ENCODE data around the gene WNT7B.

WNT7B gene

GRCh38 chr22:45977003-45977411 is at the start of gene WNT7B:
Gene WNT7B, minus strand, starts transcription at chr22:45977162. Its CDS starts 408 bp downstream, at chr22:45976754.
- DNase-seq, result peak; percentile 18

GRCh38 chr22:46025973-46026898 is 49.3 kb upstream of the WNT7B start:
- no peak for DNase-seq

DNA sequence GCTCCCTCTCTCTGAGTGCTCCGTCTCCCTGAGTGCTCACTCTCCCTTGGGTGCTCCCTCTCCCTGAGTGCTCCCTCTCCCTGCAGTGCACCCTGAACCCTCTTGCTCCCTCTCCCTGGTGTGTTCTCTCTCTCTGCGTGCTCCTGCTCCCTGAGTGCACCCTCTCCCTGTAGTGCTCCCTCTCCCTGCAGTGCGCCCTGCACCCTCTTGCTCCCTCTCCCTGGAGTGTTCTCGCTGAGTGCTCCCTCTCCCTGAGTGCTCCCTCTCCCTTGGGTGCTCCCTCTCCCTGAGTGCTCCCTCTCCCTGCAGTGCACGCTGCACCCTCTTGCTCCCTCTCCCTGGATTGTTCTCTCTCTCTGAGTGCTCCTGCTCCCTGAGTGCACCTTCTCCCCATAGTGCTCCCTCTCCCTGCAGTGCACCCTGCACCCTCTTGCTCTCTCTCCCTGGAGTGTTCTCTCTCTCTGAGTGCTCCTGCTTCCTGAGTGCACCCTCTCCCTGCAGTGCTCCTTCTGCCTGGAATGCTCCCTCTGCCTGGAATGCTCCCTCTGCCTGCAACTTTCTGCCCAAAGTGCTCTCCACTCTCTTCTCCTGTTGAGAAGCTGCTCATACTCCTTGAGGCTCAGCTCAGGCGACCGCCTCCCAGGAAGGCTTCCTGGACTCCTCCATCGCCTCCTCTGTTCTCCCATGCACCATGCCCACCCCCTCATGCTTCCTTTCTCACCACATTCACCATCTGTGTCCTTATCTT is 48.4 kb upstream of the WNT7B start:
- no peak for DNase-seq

GRCh38 chr22:46024136-46024840 is 47.3 kb upstream of the WNT7B start:
- DNase-seq, result no peak

- no peak for DNase-seq
Measured at GRCh38 chr22:46023558-46023981, 46.6 kb upstream of the WNT7B start.

DNA sequence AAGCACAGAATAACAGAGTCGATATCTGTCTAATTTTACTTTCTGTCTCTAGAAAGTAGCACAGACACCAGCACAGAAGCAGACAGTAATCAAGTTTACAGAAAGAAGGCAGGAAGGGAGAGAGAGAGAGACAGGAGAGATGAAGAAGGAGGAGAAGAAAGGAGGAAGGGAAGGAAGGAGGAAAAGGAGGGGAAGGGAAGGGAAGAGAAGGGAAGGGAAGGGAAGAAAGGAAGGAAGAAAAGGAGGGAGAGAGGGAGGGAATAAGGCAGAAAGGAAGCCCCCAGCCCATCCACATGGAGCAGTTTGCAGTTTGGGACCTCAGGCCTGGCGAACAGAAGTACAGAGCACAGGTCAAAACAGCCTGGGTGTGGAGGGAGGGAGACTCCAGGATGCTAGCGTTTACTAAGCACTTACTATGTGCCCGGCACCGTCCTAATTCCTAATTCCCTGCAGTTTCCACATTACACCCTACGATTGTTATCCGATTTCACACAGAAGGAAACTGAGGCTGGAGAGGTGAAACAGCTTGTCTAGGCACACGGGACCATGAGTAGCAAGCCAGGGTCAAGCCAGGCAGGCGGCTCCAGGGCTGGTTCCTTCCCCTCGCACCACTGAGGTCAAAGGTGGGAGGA is 46.0 kb upstream of the WNT7B start:
- DNase-seq, result no peak

- DNase-seq, result no peak
Measured at GRCh38 chr22:46021577-46021976, 44.6 kb upstream of the WNT7B start.

GRCh38 chr22:46019351-46019750 is 42.4 kb upstream of the WNT7B start:
- DNase-seq, result no peak

- DNase-seq, result no peak
Measured at GRCh38 chr22:46018859-46019258, 41.9 kb upstream of the WNT7B start.

DNA sequence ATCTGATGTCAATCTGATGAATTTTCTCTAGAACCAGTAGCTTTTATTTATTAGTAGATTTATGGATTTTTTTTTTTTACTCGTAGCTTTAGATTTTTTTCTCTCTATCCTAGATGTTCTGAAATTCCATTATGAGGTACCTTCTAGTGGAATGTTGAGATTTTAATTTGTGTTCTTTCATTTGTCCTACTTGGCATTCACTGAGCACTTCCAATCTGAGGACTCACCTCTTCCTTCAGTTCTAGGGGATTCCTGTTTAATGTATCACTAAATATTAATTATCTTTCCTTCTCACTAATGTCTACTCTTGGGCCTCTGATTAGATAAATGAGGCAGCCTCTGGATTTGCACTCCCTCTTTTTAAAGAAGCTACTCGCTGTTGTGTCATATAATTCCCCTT is 40.2 kb upstream of the WNT7B start:
- no peak for DNase-seq

DNA sequence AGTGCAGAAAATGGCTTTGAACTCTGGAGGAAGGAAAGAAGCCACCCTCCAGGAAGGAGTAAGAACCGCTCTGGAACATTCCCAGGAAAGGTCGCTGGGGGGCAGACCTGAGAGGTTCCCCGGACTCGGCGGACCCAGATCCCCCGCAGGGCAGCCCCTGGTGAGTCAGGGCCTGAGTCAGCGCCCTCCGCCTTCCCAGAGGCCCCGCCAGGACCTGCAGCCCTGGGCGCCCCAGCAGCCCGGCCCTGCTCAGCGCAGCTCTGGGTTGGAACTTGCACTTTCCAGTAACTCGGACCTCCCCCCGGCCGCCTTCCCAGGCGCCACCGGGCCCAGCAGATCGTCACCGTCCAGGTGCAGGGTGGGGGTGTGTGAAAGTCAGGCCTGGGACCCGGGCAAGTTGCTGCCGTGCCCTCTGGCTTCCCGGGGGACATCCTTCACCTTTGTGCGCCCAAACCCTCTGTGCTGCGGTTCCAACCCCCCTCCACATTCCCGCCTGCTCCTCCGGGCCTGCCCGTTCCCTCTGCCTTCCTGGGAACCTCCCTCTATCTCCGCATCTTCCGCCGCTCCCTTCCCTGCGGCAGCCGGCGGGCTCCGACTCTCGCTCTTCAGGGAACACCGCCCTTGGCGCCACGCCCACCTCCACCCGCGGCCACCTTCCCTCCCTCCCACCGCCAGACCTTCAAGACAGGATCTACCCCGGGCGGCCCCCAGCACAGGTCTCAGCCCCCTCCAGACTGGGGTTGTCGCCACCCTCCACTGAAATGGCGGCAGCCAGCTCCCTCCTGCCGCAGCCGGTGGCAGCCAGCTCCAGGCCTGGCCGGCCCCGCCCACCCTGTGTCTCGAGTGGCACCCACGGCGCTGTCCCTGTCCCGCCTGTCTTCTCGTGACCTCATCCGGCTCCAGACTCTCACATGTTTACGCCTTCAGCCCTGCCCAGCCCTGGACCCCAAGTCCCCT is 36.8 kb upstream of the WNT7B start:
- peak; percentile 84 for DNase-seq

DNA sequence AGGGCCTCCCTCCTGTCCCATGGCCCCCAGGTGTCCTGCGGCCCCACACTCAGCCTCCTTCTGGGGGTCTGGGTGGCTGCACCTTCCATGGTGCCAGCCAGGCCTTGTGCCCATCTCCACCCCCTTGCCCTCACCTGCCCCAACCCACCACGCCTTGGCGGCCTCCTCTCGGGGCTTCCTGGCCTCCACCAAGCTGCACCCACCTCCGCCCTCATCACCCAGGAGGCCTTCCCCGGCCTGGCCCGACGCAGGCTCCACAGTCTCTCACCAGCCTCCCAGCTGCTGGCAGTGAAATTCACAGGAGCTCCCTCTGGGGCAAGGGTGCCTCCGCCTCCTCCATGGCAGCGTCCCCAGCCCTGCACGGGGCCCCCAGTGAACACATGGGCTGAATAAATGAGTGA is 35.9 kb upstream of the WNT7B start:
- DNase-seq, result no peak

- DNase-seq, result no peak
Measured at GRCh38 chr22:46012182-46012880, 35.4 kb upstream of the WNT7B start.

GRCh38 chr22:46011627-46012181 is 34.7 kb upstream of the WNT7B start:
- DNase-seq, result no peak

DNA sequence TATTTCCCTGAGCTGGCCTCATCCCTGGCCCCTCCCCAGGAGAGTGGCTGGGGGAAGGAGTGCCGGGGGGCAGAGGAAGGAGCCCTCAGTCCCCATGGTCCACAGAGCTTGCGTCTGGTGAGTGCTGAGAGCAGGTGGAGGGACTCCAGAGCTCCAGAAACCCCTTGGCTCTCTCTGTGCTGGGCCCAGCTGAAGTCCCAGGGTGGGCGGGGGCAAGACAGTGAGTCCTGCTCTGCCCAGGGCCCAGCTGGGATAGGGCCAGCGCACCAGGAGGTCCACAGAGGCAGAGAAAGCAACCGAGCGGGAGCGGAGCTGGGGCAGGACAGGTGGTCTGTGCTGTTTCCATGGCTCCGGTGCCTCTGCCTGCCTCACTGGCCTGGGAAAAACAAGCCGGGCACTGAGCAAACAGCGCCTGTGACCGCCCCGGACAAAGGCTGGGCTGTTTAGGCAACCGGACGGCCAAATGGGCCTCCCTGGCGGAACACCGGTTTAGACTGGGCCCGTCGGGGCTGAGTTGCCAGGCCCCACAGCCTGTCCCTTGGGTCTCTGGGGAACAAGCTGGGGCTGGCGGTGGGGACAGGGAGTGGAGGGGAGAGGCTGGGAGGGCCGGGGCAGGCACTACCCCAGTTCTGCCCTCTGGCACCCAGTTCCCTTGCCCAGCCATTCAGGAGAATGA is 34.1 kb upstream of the WNT7B start:
- DNase-seq, result no peak

DNA sequence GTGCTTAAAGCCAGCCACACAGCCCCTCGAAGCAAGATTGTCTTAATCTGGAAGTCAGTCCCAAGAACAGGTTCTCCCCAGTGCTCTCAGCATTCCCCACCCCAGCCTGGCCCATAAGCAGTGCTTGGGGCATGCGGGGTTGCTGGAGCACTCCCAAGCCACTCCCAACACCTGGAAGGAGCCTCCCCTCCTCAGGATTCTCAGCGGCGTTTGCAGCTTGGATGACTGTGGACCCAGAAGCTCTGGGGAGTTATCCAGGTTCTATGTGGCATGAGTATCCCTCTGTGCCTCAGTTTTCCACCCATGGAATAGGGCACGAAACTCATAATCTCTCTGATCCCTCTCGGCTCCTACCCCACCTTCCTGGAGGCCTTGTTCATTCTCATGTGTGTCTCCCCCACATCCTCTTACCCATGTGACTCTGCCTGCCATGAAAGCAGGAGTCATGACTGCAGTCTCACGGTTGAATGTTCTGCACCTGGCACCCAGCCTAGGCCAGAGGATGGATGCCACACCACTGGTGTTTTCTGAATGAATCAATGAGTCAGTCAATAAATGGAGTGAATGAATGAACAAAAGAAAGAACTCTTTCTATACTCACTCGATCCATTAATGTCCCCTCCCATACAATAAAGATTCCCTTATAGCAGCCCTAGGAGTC is 33.4 kb upstream of the WNT7B start:
- DNase-seq, result no peak

GRCh38 chr22:46009730-46010129 is 32.8 kb upstream of the WNT7B start:
- no peak for DNase-seq

- no peak for DNase-seq
Measured at GRCh38 chr22:46008836-46009596, 32.1 kb upstream of the WNT7B start.

GRCh38 chr22:46008291-46008690 is 31.3 kb upstream of the WNT7B start:
- no peak for DNase-seq

Measured in CD4-positive, alpha-beta T cell treated with Interferon gamma for 1 hour (primary cell).